H9 (cell line): ENCODE measurements around the gene PTPRJ. TPM values are rescaled to one million over a fixed set of nuclear protein-coding genes. Genes with fewer than 3 reads are reported as not detected.

ENCODE experiments used
- DNase-seq: peaks from one replicate; pipeline ENCODE4 v3.0.0-alpha.2; 2017
- H2AFZ ChIP-seq: one replicate; pipeline ENCODE4 v1.6.1; 2013; ENCODE audit warnings: mild to moderate bottlenecking, low read length, control low read depth, moderate library complexity
- H2AK5ac ChIP-seq: 2 replicates; pipeline ENCODE4 v1.6.1; 2013; ENCODE audit warnings: low read length, control low read depth, mixed read lengths; ENCODE audit not compliant: insufficient read length
- H2BK120ac ChIP-seq: one replicate; pipeline ENCODE4 v1.6.1; 2013; ENCODE audit warnings: low read depth, mild to moderate bottlenecking, low read length, control low read depth, inconsistent platforms; ENCODE audit not compliant: poor library complexity, severe bottlenecking
- H2BK12ac ChIP-seq: 2 replicates; pipeline ENCODE4 v1.6.1; 2013; ENCODE audit warnings: low read length, control low read depth, mixed read lengths, low read depth; ENCODE audit not compliant: insufficient read length
- H2BK15ac ChIP-seq: 2 replicates; pipeline ENCODE4 v1.6.1; 2013; ENCODE audit warnings: low read depth, low read length, control low read depth
- H2BK20ac ChIP-seq: one replicate; pipeline ENCODE4 v1.6.1; 2013; ENCODE audit warnings: low read depth, mild to moderate bottlenecking, low read length, control low read depth, inconsistent platforms; ENCODE audit not compliant: poor library complexity, severe bottlenecking
- H2BK5ac ChIP-seq: 2 replicates; pipeline ENCODE4 v1.6.1; 2013; ENCODE audit warnings: low read length, control low read depth, mixed read lengths; ENCODE audit not compliant: insufficient read length
- H3K14ac ChIP-seq: 2 replicates; pipeline ENCODE4 v1.6.1; 2013; ENCODE audit warnings: low read length, control low read depth; ENCODE audit not compliant: insufficient read depth
- H3K18ac ChIP-seq: 2 replicates; pipeline ENCODE4 v1.6.1; 2013; ENCODE audit warnings: low read depth, mild to moderate bottlenecking, mixed read lengths, low read length, control low read depth; ENCODE audit not compliant: insufficient read length
- H3K23ac ChIP-seq: 2 replicates; pipeline ENCODE4 v1.6.1; 2013; ENCODE audit warnings: low read length, control low read depth, mixed read lengths, low read depth; ENCODE audit not compliant: insufficient read length
- H3K23me2 ChIP-seq: 2 replicates; pipeline ENCODE4 v1.6.1; 2013; ENCODE audit warnings: low read depth, mild to moderate bottlenecking, mixed read lengths, low read length, control low read depth; ENCODE audit not compliant: insufficient read length, poor library complexity, severe bottlenecking
- H3K27ac ChIP-seq: 2 replicates; pipeline ENCODE4 v1.5.1; 2013; ENCODE audit warnings: low read length, control low read depth, mixed read lengths, low read depth; ENCODE audit not compliant: insufficient read length
- H3K27me3 ChIP-seq: 2 replicates; pipeline ENCODE4 v1.6.1; 2013; ENCODE audit warnings: low read length, control low read depth, inconsistent platforms; ENCODE audit not compliant: insufficient read depth
- H3K4ac ChIP-seq: 2 replicates; pipeline ENCODE4 v1.6.1; 2013; ENCODE audit warnings: low read depth, mild to moderate bottlenecking, control low read depth, inconsistent platforms, low read length, moderate library complexity
- H3K4me1 ChIP-seq: 2 replicates; pipeline ENCODE4 v1.6.1; 2013; ENCODE audit warnings: low read length, control low read depth, inconsistent platforms; ENCODE audit not compliant: insufficient read depth
- H3K4me2 ChIP-seq: 2 replicates; pipeline ENCODE4 v1.6.1; 2013; ENCODE audit warnings: low read length, control low read depth, mixed read lengths; ENCODE audit not compliant: insufficient read length, insufficient read depth
- H3K56ac ChIP-seq: 2 replicates; pipeline ENCODE4 v1.6.1; 2013; ENCODE audit warnings: low read depth, mild to moderate bottlenecking, mixed read lengths, low read length, control low read depth; ENCODE audit not compliant: insufficient read length
- H3K79me1 ChIP-seq: 2 replicates; pipeline ENCODE4 v1.6.1; 2013; ENCODE audit warnings: low read depth, mild to moderate bottlenecking, moderate library complexity, low read length, control low read depth, inconsistent platforms; ENCODE audit not compliant: insufficient read depth, poor library complexity, severe bottlenecking
- H3K79me2 ChIP-seq: 2 replicates; pipeline ENCODE4 v1.6.1; 2013; ENCODE audit warnings: low read length, control low read depth, inconsistent platforms; ENCODE audit not compliant: insufficient read depth
- H3K9ac ChIP-seq: 2 replicates; pipeline ENCODE4 v1.6.1; 2013; ENCODE audit warnings: low read length, control low read depth, mixed read lengths; ENCODE audit not compliant: insufficient read length; ENCODE audit errors: extremely low read depth
- H3K9me3 ChIP-seq: one replicate; pipeline ENCODE4 v1.6.1; 2013; ENCODE audit warnings: low read depth, low read length, inconsistent platforms; ENCODE audit not compliant: control insufficient read depth
- H3T11ph ChIP-seq: one replicate; pipeline ENCODE4 v1.6.1; 2013; ENCODE audit warnings: mild to moderate bottlenecking, low read length, control low read depth, inconsistent platforms
- H4K20me1 ChIP-seq: one replicate; pipeline ENCODE4 v1.6.1; 2013; ENCODE audit not compliant: control insufficient read depth, insufficient read length, insufficient read depth
- H4K5ac ChIP-seq: 2 replicates; pipeline ENCODE4 v1.6.1; 2013; ENCODE audit warnings: low read depth, mild to moderate bottlenecking, mixed read lengths, low read length, control low read depth; ENCODE audit not compliant: insufficient read length
- H4K8ac ChIP-seq: replicated peaks from 2 replicates; pipeline ENCODE4 v1.6.1; 2013; ENCODE audit warnings: low read length, control low read depth, mixed read lengths, low read depth; ENCODE audit not compliant: insufficient read length
- H4K91ac ChIP-seq: 2 replicates; pipeline ENCODE4 v1.6.1; 2013; ENCODE audit warnings: low read depth, mild to moderate bottlenecking, moderate library complexity, mixed read lengths, low read length, control low read depth; ENCODE audit not compliant: insufficient read length
- H3K27ac Mint-ChIP-seq, 3 experiments: 2 replicates in 2 of 3; 3 replicates in 1 of 3; pipeline ENCODE4 v1.8.0; 2020 to 2021; ENCODE audit warnings: mixed read lengths in 3 of 3, mild to moderate bottlenecking in 1 of 3, moderate library complexity in 1 of 3
- H3K27me3 Mint-ChIP-seq: 2 replicates; pipeline ENCODE4 v1.8.0; 2021; ENCODE audit warnings: low read depth, mild to moderate bottlenecking, moderate library complexity, mixed read lengths
- H3K36me3 Mint-ChIP-seq, 3 experiments: 2 replicates in 2 of 3; 3 replicates in 1 of 3; pipeline ENCODE4 v1.8.0; 2020 to 2021; ENCODE audit warnings: low read depth in 3 of 3, mixed read lengths in 3 of 3; ENCODE audit not compliant: insufficient read depth in 1 of 3
- H3K4me1 Mint-ChIP-seq, 2 experiments: 2 replicates each; pipeline ENCODE4 v1.8.0; 2020; ENCODE audit warnings: mixed read lengths in 2 of 2
- H3K4me3 Mint-ChIP-seq, 2 experiments: 2 replicates in 1 of 2; 3 replicates in 1 of 2; pipeline ENCODE4 v1.8.0; 2020 to 2021; ENCODE audit warnings: mild to moderate bottlenecking in 2 of 2, mixed read lengths in 2 of 2, moderate library complexity in 1 of 2
- H3K9me3 Mint-ChIP-seq, 2 experiments: 2 replicates in 1 of 2; 3 replicates in 1 of 2; pipeline ENCODE4 v1.8.0; 2020; ENCODE audit warnings: mild to moderate bottlenecking in 2 of 2, mixed read lengths in 2 of 2, moderate library complexity in 1 of 2
- WGBS: extraction: QIAGEN DNeasy Blood & Tissue Kit; methylation state at CpG from one replicate; pipeline ENCODE4 v1.1.7; 2013; ENCODE audit warnings: missing lambda C conversion rate, low lambda C conversion rate, mixed read lengths; ENCODE audit not compliant: insufficient read length; ENCODE audit errors: extremely low coverage; 5-methylcytosine and 5-hydroxymethylcytosine counted together
- total RNA-seq: library from RNA; stranded (reverse); gene quantifications from 2 replicates; pipeline ENCODE4 v1.2.1, GENCODE V29; 2021
- TF ChIP-seq, protein P1 (sequence below): fragments of 200-600 bp; sonication (generic); conservative IDR thresholded peaks from 3 replicates; pipeline ENCODE4 v1.8.0; 2021; ENCODE audit warnings: antibody characterized with exemption, mild to moderate bottlenecking

The PTPRJ gene
- total RNA-seq, 1 experiment from 2014 or later: 10.6 TPM

DNA sequence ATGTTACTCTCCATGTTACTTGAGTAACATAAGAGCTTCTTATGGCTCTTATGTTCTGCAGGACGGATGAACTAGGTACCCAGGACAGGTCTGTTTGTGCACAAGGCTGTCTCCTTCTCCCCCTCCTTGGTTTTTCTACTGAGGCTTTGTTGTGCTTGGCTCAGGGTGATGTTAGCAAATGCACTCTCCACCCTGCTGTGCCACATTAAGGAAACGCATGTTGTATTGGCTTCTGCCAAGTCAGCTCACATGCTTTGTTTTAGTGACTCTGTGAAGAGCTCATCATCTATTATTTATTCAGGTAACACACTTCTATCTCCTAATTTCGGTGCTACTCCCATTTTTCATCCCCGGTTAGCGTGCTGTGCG lies 108.3 kb downstream of the PTPRJ start:
- no peak overlapping the region for H2BK120ac ChIP-seq
- no peaks in the 10 kb centered on the region for H4K20me1 ChIP-seq
- no peak overlapping the region for H3T11ph ChIP-seq
- no peak overlapping the region for H2BK5ac ChIP-seq
- H2BK20ac ChIP-seq: no peak overlapping the region
- H2BK15ac ChIP-seq: no peak overlapping the region
- peak overlapping the region in 2 of 3 experiments; percentile 1 to 13; a peak in 2 of 7 replicates for H3K27ac Mint-ChIP-seq
- no peak overlapping the region for H3K9ac ChIP-seq
- H2BK12ac ChIP-seq: no peak overlapping the region
- H3K9me3 Mint-ChIP-seq: no peaks in the 10 kb centered on the region; a peak in 1 of 5 replicates
- peaks cover 27 to 34% of the 10 kb centered on the region in 2 experiments for H3K4me1 Mint-ChIP-seq
- DNase-seq: no peak
- H3K23ac ChIP-seq: no peak overlapping the region
- TF ChIP-seq, protein P1, sequence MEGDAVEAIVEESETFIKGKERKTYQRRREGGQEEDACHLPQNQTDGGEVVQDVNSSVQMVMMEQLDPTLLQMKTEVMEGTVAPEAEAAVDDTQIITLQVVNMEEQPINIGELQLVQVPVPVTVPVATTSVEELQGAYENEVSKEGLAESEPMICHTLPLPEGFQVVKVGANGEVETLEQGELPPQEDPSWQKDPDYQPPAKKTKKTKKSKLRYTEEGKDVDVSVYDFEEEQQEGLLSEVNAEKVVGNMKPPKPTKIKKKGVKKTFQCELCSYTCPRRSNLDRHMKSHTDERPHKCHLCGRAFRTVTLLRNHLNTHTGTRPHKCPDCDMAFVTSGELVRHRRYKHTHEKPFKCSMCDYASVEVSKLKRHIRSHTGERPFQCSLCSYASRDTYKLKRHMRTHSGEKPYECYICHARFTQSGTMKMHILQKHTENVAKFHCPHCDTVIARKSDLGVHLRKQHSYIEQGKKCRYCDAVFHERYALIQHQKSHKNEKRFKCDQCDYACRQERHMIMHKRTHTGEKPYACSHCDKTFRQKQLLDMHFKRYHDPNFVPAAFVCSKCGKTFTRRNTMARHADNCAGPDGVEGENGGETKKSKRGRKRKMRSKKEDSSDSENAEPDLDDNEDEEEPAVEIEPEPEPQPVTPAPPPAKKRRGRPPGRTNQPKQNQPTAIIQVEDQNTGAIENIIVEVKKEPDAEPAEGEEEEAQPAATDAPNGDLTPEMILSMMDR: no peak
- no CpG with 5 or more reads among the region's 6 CpGs for WGBS
- no peak overlapping the region for H3K4me2 ChIP-seq
- H3K4me3 Mint-ChIP-seq: no peak overlapping the region
- H3K79me1 ChIP-seq: no peaks in the 10 kb centered on the region
- H3K4me1 ChIP-seq: peaks cover 8% of the 10 kb centered on the region; the same call in 1 of the 2 replicates
- H3K27ac ChIP-seq: no peak overlapping the region
- no peaks in the 10 kb centered on the region for H3K27me3 Mint-ChIP-seq
- no peaks in the 10 kb centered on the region for H3K27me3 ChIP-seq
- no peaks in the 10 kb centered on the region for H3K9me3 ChIP-seq
- no peak overlapping the region for H4K8ac ChIP-seq
- H3K18ac ChIP-seq: no peak overlapping the region
- no peak overlapping the region for H4K5ac ChIP-seq
- H2AK5ac ChIP-seq: no peak overlapping the region
- no peak overlapping the region for H4K91ac ChIP-seq
- no peak overlapping the region for H2AFZ ChIP-seq
- no peak overlapping the region for H3K56ac ChIP-seq
- H3K23me2 ChIP-seq: no peaks in the 10 kb centered on the region
- H3K4ac ChIP-seq: no peak overlapping the region
- no peak overlapping the region for H3K14ac ChIP-seq
- no peaks in the 10 kb centered on the region for H3K79me2 ChIP-seq
- H3K36me3 Mint-ChIP-seq: no peaks in the 10 kb centered on the region
